Gastrocnemius medialis (tissue), 4 donors: Measurements from ENCODE around the gene PKP1. TPM values are rescaled to one million over a fixed set of nuclear protein-coding genes. Genes with fewer than 3 reads are reported as not detected.

Experiments used
- ATAC-seq, 2 donors: fragments of 150-250 bp; one replicate each; pipeline ENCODE4 v1.9.1; 2016
- DNase-seq, 2 donors: peaks; one replicate each; pipeline ENCODE4 v3.0.0-alpha.2; 2019
- H3K27ac ChIP-seq, 4 donors: fragments of 200-600 bp; sonication (generic); 1 replicate in 1 of 4; 2 replicates in 3 of 4; pipeline ENCODE4 v1.5.1; 2016 to 2018; ENCODE audit warnings: mild to moderate bottlenecking in 2 of 4, moderate library complexity in 1 of 4
- H3K27me3 ChIP-seq, 3 donors: fragments of 200-600 bp; sonication (generic) in 2 of 3; 1 replicate in 1 of 3; 2 replicates in 2 of 3; pipeline versions ENCODE4 v1.5.1 to v1.6.0; 2016 to 2019; ENCODE audit warnings: mild to moderate bottlenecking in 1 of 3, moderate library complexity in 1 of 3
- H3K36me3 ChIP-seq, 2 donors: fragments of 200-600 bp; sonication (generic) in 1 of 2; one replicate each; pipeline ENCODE4 v1.5.1; 2017 to 2018
- H3K4me1 ChIP-seq, 2 donors: fragments of 200-600 bp; sonication (generic) in 1 of 2; one replicate each; pipeline ENCODE4 v1.5.1; 2016 to 2017; ENCODE audit warnings: mild to moderate bottlenecking in 2 of 2
- H3K4me3 ChIP-seq, 4 donors: fragments of 200-600 bp; sonication (generic) in 3 of 4; 1 replicate in 1 of 4; 2 replicates in 3 of 4; pipeline ENCODE4 v1.5.1; 2016 to 2019; ENCODE audit warnings: mild to moderate bottlenecking in 2 of 4
- H3K9me3 ChIP-seq, 3 donors: fragments of 200-600 bp; sonication (generic) in 2 of 3; 1 replicate in 1 of 3; 2 replicates in 2 of 3; pipeline ENCODE4 v1.5.1; 2016 to 2019
- POLR2A ChIP-seq, 2 donors: fragments of 450-650 bp; IDR thresholded peaks; one replicate each; pipeline ENCODE4 v1.6.1; 2017; ENCODE audit warnings: antibody characterized with exemption in 2 of 2, mild to moderate bottlenecking in 2 of 2, moderate library complexity in 2 of 2
- in situ Hi-C, 4 donors: fragments of 200-750 bp; cut with MboI; loops; one replicate each; pipeline versions ENCODE4 v1.15.0 to v1.8.0; 2017; ENCODE audit warnings: low sequenced_read_pairs in 4 of 4
- intact Hi-C: fragments of 100-400 bp; cut with DNase I; formaldehyde crosslinking; loops from one replicate; pipeline ENCODE4 v1.15.1; 2023; ENCODE audit warnings: low total_unique reads
- total RNA-seq, 4 donors: library from RNA; depleted of rRNA; stranded (reverse); fragments of >200 nt; gene quantifications; one replicate each; pipeline versions ENCODE4 v1.1.0 to v1.2.3, GENCODE V29; 2016
- TF ChIP-seq, protein P1 (sequence below), 5 experiments: fragments of 450-650 bp in 3 of 5; fragments of 200-600 bp in 2 of 5; sonication (generic) in 2 of 5; IDR thresholded peaks in 4 of 5; conservative IDR thresholded peaks in 1 of 5; 1 replicate in 4 of 5; 2 replicates in 1 of 5; pipeline ENCODE4 v1.5.1; 2016 to 2019; ENCODE audit warnings: antibody characterized with exemption in 5 of 5, mild to moderate bottlenecking in 3 of 5, moderate library complexity in 3 of 5

PKP1 gene
- total RNA-seq, 4 donors from 2014 or later: 0.71 to 4.5 (median 1.2) TPM

DNA sequence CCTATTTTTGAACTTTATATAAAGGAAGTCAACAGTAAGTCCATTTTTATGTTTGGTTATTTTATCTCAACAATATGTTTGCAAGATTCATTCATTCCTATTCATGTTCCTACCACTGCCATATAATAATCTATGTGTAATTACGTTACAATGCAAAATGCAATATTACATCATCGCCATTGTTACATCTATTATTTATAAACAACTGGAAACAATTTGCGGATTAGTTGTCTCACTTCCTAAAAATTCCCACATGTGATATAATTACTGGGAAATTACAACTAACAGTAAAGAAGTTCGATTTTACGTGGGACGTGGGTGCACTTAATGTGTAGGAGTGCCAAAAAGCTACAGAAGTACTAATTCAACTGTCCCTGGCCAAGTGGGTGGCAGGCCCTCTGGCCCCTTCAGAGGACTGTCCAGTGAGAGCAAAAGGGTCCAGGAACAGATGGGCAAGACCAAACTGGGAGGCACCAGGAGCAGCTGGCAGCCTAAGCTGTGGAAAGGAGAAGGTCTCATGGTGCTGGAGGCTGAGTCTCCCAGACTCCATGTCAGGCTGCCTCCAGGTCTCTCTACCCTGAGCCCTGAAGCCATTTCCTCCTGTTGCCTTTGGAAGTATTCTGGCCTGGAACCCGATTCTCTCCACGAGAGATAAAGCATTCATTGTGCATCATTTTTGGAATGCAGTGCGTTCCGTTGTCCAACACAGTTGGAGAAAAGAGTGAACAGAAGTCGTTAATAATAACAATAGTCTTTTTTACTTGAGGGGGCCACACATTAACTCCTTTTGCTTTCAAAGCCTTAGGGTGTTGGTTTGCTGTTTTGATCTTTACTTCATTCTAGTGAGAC lies 51.2 kb downstream of the PKP1 start:
- Histone ChIP-seq H3K4me1 (peaks cover 0 to 3% of the 10 kb centered on the region in 2 donors), H3K27ac (peak overlapping the region in 1 of 4 donors; percentile 31), H3K36me3 (no peaks in the 10 kb centered on the region), H3K9me3 (no peaks in the 10 kb centered on the region), H3K27me3 (no peaks in the 10 kb centered on the region), H3K4me3 (no peak overlapping the region)
- in situ Hi-C loops: no loop called here
- DNase-seq (no peak), ATAC-seq (peak in 1 of 2 donors; percentile 21)
- no peak for TF ChIP-seq POLR2A (IDR thresholded peaks at IDR 0.05)
- TF ChIP-seq, protein P1, sequence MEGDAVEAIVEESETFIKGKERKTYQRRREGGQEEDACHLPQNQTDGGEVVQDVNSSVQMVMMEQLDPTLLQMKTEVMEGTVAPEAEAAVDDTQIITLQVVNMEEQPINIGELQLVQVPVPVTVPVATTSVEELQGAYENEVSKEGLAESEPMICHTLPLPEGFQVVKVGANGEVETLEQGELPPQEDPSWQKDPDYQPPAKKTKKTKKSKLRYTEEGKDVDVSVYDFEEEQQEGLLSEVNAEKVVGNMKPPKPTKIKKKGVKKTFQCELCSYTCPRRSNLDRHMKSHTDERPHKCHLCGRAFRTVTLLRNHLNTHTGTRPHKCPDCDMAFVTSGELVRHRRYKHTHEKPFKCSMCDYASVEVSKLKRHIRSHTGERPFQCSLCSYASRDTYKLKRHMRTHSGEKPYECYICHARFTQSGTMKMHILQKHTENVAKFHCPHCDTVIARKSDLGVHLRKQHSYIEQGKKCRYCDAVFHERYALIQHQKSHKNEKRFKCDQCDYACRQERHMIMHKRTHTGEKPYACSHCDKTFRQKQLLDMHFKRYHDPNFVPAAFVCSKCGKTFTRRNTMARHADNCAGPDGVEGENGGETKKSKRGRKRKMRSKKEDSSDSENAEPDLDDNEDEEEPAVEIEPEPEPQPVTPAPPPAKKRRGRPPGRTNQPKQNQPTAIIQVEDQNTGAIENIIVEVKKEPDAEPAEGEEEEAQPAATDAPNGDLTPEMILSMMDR (IDR thresholded peaks at IDR 0.05 in 4 of 5, conservative IDR thresholded peaks at IDR 0.05 in 1 of 5): no peak
- intact Hi-C loops: no loop called here

DNA sequence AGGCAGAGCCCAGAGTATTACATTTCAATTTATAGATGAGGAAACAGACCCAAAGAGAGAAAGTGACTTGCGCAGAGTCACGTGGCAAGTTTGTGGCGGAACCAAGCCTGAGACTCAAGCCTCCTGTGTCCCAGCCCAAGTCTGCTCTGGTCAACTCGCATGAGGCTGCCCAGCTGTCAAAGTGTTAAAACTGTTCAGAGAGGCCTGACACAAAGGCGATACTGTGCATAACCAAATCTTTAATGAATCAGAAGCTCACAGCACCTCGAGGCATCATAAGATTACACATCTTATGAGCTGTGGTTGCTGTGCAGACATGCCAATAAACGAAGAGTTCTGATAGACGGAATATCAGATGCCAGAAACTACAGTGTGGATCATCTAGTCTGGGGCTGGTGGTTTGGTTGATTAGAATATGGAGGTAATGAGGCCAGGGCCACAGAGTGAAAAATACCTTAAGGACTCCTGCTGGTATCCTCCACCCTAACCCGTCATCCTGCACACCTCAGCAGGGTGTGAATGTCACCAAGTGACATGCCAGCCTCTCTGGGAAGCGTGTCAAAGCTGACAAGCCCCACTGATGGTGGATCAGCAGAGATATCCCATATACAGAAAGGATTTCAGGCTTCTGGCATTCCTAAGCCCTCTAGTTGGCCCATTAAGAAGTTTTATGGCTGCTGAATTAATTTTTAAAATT lies 52.0 kb downstream of the PKP1 start:
- Histone ChIP-seq H3K9me3 (no peaks in the 10 kb centered on the region), H3K27ac (no peak overlapping the region), H3K27me3 (no peaks in the 10 kb centered on the region), H3K36me3 (no peaks in the 10 kb centered on the region), H3K4me3 (no peak overlapping the region), H3K4me1 (peaks cover 0 to 1% of the 10 kb centered on the region in 2 donors)
- TF ChIP-seq, protein P1 (IDR thresholded peaks at IDR 0.05 in 4 of 5, conservative IDR thresholded peaks at IDR 0.05 in 1 of 5): no peak
- no peak for TF ChIP-seq POLR2A (IDR thresholded peaks at IDR 0.05)
- DNase-seq (no peak), ATAC-seq (no peak)
- intact Hi-C loops: no loop called here
- in situ Hi-C loops: no loop called here

DNA sequence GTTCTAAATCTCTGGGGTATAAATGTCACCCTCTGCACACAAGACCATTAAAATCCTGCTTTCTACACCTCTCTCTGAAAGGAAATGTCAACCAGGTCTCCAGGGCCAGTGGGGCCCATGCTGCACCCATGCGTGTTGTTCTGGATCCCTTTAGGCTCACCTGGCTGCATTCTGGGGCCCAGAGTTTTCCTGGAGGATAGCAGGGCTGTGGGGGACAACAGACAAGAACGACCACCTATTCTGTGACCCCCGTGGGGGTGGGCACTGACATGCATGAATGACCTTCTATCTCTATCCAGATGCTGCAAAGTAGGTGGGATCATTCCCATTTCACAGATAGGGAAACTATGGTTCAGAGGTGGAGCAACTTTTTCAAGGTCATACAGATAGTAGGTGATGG lies 52.6 kb downstream of the PKP1 start:
- Histone ChIP-seq H3K36me3 (no peaks in the 10 kb centered on the region), H3K9me3 (no peaks in the 10 kb centered on the region), H3K27ac (no peak overlapping the region), H3K27me3 (no peaks in the 10 kb centered on the region), H3K4me3 (no peak overlapping the region), H3K4me1 (no peaks in the 10 kb centered on the region)
- ATAC-seq: no peak
- in situ Hi-C loops (no loop called here), intact Hi-C loops (no loop called here)
- no peak for TF ChIP-seq POLR2A (IDR thresholded peaks at IDR 0.05)
- TF ChIP-seq, protein P1 (IDR thresholded peaks at IDR 0.05 in 4 of 5, conservative IDR thresholded peaks at IDR 0.05 in 1 of 5): no peak
- no peak for DNase-seq

DNA sequence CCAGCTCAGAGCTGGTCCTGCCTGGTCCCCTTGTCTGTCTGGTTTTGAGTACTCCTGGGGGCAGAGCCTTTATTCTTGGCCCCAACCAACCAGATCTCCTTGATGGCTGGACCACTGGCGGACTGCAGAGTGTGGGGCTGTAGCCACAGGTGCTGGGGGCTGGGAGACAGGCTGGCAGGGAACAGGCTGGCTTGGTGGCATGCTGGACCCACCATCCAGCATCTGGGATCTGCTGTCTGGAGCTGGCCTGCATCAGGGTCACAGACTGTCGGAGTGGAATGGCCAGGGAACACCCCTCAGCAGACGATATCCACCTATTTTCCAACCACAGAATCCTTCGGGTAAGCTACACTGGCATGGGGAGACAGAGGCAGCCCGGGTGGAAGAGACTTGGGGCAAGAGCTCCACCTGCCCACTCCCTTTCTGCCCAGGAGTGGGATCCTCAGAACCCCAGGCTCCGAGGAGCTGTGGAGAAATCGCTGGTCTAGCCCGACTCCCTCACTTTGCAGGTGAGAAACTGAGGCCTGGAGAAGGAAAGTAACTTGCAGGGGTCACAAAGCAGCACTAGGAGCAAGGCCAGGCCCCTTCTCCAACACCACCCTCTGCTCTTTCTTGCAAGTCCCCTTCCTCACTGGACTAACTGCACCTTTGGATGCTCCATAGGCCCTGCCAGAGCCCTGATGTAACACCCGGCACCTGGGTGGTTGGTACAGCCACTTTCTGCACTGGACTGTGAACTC lies 53.6 kb downstream of the PKP1 start:
- ATAC-seq (no peak), DNase-seq (no peak)
- no peaks in the 10 kb centered on the region for H3K4me1 ChIP-seq

More for the DNA sequence above, 53.6 kb downstream of the PKP1 start:
- intact Hi-C loops (no loop called here), in situ Hi-C loops (no loop called here)
- H3K36me3 ChIP-seq: no peaks in the 10 kb centered on the region
- no peaks in the 10 kb centered on the region for H3K27me3 ChIP-seq
- H3K27ac ChIP-seq: no peak overlapping the region
- TF ChIP-seq, protein P1 (IDR thresholded peaks at IDR 0.05 in 4 of 5, conservative IDR thresholded peaks at IDR 0.05 in 1 of 5): no peak
- TF ChIP-seq POLR2A (IDR thresholded peaks at IDR 0.05): no peak
- H3K9me3 ChIP-seq: peaks cover 0 to 2% (median 0%) of the 10 kb centered on the region in 3 donors
- no peak overlapping the region for H3K4me3 ChIP-seq
